HG02798 (cell line): ENCODE measurements around the gene SLC39A5.

ENCODE experiments used
- ATAC-seq: cut with Tn5 transposase; IDR thresholded peaks from one replicate; pipeline ENCODE4 v1.9.1; 2021; ENCODE audit warnings: mild to moderate bottlenecking; ENCODE audit not compliant: unreplicated experiment, poor library complexity

Gene SLC39A5

DNA sequence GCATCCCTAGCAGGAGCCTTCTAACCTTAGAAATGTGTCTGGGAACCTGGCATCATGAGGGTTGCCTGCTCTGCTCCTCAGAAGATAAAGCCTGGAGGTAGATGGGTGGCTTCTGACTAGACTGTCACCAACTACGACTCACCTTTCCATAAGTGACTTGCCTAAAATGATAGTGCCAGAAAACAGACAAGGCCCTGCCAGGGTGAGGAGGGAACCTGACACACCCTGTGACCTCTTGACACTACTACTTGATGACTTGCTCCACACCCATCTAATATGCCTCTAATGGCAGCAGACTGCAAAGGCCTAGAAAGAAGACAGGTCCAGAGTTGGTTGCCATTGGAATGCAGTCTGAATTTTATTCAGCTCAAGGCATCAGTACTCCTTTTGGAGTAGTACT is 17.5 kb upstream of the SLC39A5 start:
- ATAC-seq = no peak

DNA sequence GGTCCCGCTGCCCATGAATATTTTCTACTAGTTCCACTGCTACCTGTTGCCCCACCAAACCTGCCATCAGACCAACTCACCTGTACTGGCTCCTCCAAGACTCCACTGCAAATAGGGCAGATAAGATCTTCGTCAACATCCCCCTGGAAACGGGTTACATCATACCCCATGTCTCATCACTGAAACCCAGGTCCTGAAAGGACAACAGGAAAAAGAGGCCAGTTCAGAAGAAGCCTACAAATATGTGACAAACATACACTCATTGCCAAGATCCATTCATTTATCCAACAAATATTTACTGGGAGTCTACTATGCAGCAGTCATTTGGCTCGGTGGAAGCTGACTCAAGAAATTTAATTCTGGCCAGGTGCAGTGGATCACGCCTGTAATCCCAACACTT is 16.0 kb upstream of the SLC39A5 start:
- no peak for ATAC-seq

GRCh38 chr12:56216461-56216860 is 13.4 kb upstream of the SLC39A5 start:
- no peak for ATAC-seq

DNA sequence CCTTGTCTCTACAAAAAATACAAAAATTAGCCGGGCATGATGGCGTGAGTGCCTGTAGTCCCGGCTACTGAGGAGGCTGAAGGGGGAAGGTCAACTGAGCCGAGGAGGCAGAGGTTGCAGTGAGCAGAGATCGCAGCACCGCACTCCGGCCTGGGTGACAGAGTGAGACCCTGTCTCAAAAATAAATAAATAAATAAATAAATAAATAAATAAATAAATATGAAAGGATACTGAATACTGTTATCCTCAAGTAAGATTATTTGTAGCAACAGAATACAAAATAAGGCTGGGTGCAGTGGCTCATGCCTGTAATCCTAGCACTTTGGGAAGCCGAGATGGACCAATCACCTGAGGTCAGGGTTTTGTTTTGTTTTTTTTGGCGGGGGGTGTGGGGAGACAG is 10.0 kb upstream of the SLC39A5 start:
- ATAC-seq = no peak

- ATAC-seq = no peak
Measured at GRCh38 chr12:56220611-56221231, 9.1 kb upstream of the SLC39A5 start.

GRCh38 chr12:56221232-56221756 is 8.6 kb upstream of the SLC39A5 start:
- peak; percentile 22 for ATAC-seq

GRCh38 chr12:56221757-56222530 is 7.9 kb upstream of the SLC39A5 start, which contains the start of gene RNF41:
Gene RNF41, minus strand, starts transcription at chr12:56221922. Its CDS starts 7,875 bp downstream, at chr12:56214047.
- ATAC-seq = peak; percentile 86

DNA sequence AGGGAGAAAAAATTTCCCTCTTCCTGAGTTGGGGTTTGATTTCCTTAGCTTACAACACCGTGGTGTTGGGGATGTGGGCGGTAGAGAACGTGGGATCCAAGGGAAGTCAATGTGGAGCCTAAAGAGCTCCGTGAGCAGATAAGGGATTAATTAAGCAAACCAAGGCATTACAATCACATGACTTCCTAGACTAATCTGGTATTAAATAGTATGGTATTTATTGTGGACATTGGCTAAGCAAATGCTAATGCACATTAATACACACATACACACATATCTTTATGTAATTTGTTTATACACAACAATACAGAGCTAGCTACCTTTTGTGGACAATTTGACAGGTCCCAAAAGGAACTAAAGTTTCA is 7.3 kb upstream of the SLC39A5 start:
- ATAC-seq = no peak

GRCh38 chr12:56223571-56224101 is 6.2 kb upstream of the SLC39A5 start:
- ATAC-seq = no peak

DNA sequence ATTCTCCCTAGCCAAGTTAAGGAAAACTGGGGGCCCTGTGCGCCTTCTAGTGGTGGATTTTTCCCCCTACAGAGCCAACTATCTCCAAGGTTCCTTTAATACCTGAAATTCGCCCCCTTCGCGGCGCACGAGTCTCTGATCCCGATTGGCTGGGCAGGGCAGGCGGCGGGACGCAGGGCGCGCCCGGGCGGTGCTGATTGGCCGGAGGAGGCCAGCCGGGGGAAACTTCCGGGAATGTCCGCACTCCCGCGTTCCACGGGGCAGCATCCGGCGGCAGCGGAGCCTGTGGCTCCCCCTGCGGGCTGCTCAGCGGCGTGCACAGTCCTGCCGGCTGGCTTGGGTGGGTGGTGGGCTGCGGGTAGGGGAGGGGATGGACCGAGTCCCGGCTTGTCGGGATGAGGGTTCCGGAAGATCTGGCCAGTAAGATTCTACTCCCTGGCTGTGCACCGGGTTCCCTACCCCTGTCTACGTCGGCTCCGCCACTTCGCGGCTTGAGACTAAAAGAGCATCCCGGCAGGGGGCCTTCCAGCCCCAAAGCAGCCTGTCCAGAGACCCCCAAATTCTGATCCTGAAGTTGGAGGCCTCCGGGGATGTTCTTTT is 5.6 kb upstream of the SLC39A5 start, which contains the start of gene NABP2:
TSS of gene NABP2 (plus strand) at position 241 of the 600 bp plus-strand sequence. CDS start 515 bp downstream, outside the sequence.
- peak; percentile 83 for ATAC-seq

GRCh38 chr12:56224954-56225353 is 4.9 kb upstream of the SLC39A5 start:
- ATAC-seq = no peak

DNA sequence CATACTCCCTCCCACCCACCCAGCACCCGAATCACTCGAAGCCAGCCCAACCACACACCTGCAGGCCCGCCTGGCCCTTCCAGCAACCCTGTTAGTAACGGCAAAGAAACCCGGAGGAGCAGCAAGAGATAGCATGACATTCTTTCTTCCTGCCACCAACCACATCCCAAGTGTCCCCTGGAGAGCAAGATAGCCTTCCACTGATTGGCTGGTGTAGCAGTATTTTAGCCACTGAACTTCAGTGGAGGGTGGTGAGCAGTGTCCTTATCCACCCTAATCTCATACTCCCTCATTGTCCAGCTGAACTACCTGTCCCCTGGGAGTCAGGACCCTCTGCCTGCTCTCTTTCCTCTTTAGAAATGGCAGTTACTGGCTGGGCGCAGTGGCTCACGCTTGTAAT is 769 bp upstream of the SLC39A5 start:
- ATAC-seq = no peak

DNA sequence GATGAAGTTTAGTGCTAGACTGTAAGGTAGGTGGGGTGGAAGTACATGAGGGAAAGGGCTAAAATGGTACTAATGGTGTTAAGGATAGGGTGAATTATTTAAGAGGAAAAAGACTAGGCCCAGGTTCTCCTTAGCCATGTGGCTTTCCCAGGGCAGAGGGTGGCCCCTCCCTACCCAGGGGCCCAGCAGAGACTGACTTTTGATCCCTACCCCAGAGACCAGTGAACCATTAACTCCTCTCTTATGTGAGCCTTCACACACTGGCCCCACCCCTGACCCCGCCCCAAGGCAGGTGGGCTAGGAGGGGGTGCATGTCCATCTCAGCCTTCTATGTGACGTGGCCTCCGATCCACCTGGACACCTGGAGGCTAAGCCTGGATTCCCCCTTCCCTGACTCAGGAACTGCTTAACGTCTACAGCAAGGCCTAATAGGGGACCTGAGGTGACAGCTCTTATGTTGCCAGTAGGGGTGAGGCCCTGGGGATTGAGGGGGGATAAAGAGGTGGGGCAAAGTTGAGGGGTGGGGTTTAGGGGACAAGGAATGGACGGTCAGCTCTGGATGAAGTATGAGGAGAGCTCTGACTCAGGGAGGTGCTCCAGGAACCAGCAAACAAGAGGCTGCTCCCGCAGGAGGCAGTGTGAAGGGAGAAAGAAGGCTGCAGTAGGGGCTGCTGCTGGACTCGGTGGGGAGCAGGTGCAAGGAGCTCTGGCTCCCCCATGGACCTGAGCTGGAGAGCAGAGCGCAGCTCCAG is 757 bp downstream of the SLC39A5 start:
- ATAC-seq = no peak

GRCh38 chr12:56231184-56231582 is 1.3 kb downstream of the SLC39A5 start:
- ATAC-seq = no peak

- no peak for ATAC-seq
Measured at GRCh38 chr12:56234746-56235436, 5.0 kb downstream of the SLC39A5 start.

DNA sequence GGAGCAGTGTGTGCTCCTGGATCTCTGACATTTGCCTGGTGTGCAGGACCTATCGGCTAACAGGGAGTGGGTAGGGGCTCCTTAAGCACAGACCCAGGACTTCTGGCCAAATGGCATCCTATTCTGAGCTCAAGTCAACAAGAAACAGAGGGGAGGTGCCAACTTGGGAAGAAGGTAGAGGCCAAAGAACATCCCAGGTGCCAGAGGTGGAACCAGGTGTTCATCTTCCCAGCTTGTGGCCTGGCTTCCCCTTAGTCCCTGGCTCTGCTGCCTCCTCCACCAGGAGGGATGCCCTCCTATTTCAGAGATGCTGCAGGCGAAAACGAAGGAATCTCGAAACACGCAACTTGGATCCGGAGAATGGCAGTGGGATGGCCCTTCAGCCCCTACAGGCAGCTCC is 6.2 kb downstream of the SLC39A5 start:
- no peak for ATAC-seq

- no peak for ATAC-seq
Measured at GRCh38 chr12:56236985-56237384, 7.1 kb downstream of the SLC39A5 start.

- no peak for ATAC-seq
Measured at GRCh38 chr12:56237552-56237951, 7.7 kb downstream of the SLC39A5 start.

- no peak for ATAC-seq
Measured at GRCh38 chr12:56241424-56242303, 11.8 kb downstream of the SLC39A5 start.
